NT2/D1 (cell line): Measurements from ENCODE around the gene KLHL29.

ENCODE experiments used
- SUZ12 ChIP-seq: IDR thresholded peaks from 2 replicates; pipeline ENCODE4 v1.6.1; 2011; ENCODE audit not compliant: insufficient read length, insufficient read depth; ENCODE audit errors: extremely low read depth
- ZNF274 ChIP-seq: IDR thresholded peaks from 2 replicates; pipeline ENCODE4 v1.6.1; 2011; ENCODE audit warnings: mild to moderate bottlenecking, low read depth, low read length

- TF ChIP-seq ZNF274 (no peak), SUZ12 (no peak)
These were observed 301.5 kb downstream of the KLHL29 start for GRCh38 chr2:23686405-23687029.
